ENCODE results near the gene RFX3.

GRCh38 chr9:3436629-3437420 is 89.0 kb downstream of the RFX3 start:
- TF ChIP-seq CTCF (IDR thresholded peaks at IDR 0.05; ENCODE audit: low read depth, low read length, missing input control) (no peak), YY1 (IDR thresholded peaks at IDR 0.05) (no peak), TAF1 (conservative IDR thresholded peaks at IDR 0.05) (no peak), REST (IDR thresholded peaks at IDR 0.05) (no peak), RXRA (IDR thresholded peaks at IDR 0.05) (no peak), ZBTB33 (IDR thresholded peaks at IDR 0.05) (no peak), FOXA1 (IDR thresholded peaks at IDR 0.05) (no peak), MAX (IDR thresholded peaks at IDR 0.05) (no peak), SP1 (IDR thresholded peaks at IDR 0.05) (no peak), ATF3 (IDR thresholded peaks at IDR 0.05) (no peak), GABPA (IDR thresholded peaks at IDR 0.05 in 1 of 2, conservative IDR thresholded peaks at IDR 0.05 in 1 of 2) (no peak), RAD21 (IDR thresholded peaks at IDR 0.05) (no peak), HNF4A (conservative IDR thresholded peaks at IDR 0.05) (no peak)

Data from liver (tissue), 3 donors.